GM12891 (cell line): Measurements from ENCODE around the gene NPAS4.
"Not testable (repeated sequence)": the region's sequence is repeated elsewhere in the genome, so short reads cannot be mapped to it uniquely, and the experiment has no call there.

Experiments
- DNase-seq: peaks from one replicate; pipeline ENCODE4 v3.0.0; 2011; ENCODE audit warnings: low spot score; ENCODE audit not compliant: insufficient read length
- FAIRE-seq: peaks from 2 replicates; lab custom pipeline; 2011; peaks lifted over from hg19 to GRCh38; lab: Jason Lieb, UNC
- PAX5 ChIP-seq: IDR thresholded peaks from 2 replicates; pipeline ENCODE4 v1.6.1; 2011; ENCODE audit warnings: low read length, moderate library complexity, mild to moderate bottlenecking; ENCODE audit not compliant: insufficient read depth, severe bottlenecking
- POLR2A ChIP-seq: IDR thresholded peaks from 2 replicates; pipeline ENCODE4 v1.6.1; 2011; ENCODE audit warnings: low read depth, low read length, control low read depth
- POLR2AphosphoS5 ChIP-seq: IDR thresholded peaks from 2 replicates; pipeline ENCODE4 v1.6.1; 2011; ENCODE audit warnings: low read depth, low read length, control low read depth
- POU2F2 ChIP-seq: IDR thresholded peaks from 2 replicates; pipeline ENCODE4 v1.6.1; 2011; ENCODE audit warnings: low read depth, mild to moderate bottlenecking, control low read depth, low read length, moderate library complexity
- SPI1 ChIP-seq: IDR thresholded peaks from 2 replicates; pipeline ENCODE4 v1.6.1; 2011; ENCODE audit warnings: low read depth, low read length, control low read depth
- TAF1 ChIP-seq: IDR thresholded peaks from 2 replicates; pipeline ENCODE4 v1.6.1; 2011; ENCODE audit warnings: low read depth, low read length, control low read depth

The NPAS4 gene

DNA sequence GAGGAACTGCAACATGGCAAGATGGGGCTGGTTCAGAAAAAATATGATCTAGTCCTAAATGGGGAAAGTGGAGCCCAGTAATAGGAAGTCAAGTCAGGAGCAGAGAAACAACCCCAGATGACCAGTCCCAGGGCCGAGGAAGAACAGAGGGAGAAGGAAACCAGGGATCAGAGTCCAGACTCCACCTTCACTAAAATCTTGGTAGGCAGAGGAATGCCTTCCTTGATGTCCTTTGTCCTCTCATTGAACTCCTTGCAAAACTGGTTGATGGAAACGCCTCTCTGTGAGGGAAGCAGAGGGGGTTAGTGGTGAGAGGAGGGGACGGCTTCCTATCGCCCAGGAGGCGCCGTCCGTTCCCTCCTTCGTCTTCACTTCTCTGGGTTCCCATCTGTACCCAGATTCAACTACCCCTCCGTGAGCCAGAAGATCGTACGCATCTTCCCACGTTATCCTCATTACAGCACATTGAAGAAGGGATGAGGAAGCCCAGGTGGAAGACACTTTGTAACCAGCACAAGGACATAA lies 17.2 kb downstream of the NPAS4 start:
- FAIRE-seq (peak; percentile 55), DNase-seq (no peak)
- TF ChIP-seq SPI1 (no peak), TAF1 (no peak), POLR2A (no peak), POU2F2 (no peak), POLR2AphosphoS5 (no peak), PAX5 (no peak)

DNA sequence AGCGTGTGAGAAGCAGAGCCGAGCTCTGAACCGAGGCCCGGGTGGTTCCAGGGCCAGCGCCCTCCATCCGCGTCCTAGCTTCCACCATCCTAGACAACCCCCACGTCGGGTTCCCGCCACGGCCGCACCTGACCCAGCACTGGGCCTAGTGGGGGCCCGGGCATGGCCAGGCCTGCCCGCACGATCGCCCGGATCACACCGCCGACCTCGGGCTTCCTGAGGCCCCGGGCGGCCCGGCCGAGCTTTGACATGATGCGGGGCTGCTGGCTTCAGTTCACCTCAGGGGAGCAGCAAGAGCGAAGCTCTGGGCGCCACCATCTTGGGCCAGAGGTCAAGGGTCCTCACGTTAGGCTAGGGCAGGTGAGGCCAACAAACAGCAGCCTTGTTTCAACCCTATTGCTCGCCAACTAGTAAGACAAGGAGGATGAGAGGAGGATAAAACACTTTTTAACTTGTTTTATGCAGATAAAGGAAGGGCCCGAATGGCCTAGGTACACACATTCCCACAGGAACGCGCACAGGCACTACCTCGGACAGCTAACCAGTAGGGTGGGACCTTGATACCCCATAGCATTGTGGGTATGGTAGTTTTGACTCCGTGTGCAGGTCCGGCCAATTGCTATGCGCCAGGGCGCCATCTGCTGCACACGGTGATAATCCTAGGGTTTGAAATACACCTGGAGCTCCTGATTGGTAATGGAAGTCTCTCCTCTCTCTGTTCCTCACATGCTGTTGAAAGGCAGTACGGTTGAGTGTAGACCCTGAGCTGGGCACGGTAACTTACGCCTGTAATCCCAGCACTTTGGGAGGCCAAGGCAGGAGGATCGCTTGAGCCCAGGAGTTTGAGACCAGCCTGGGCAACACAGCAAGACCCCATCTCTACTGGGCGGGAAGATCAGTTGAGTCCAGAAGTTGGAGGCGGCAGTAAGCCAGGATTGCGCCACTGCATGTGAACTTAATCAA lies 17.9 kb downstream of the NPAS4 start, which contains the start of gene MRPL11:
Gene MRPL11 (minus strand): TSS at position 345 of the 963 bp plus-strand sequence. CDS start 94 bp downstream, at position 251.
- peak; percentile 87 for DNase-seq
- peak; percentile 99 for FAIRE-seq
- TF ChIP-seq POU2F2 (peak; percentile 73), POLR2A (peak; percentile 77), POLR2AphosphoS5 (peak; percentile 63), SPI1 (no peak), PAX5 (no peak), TAF1 (peak; percentile 82)

DNA sequence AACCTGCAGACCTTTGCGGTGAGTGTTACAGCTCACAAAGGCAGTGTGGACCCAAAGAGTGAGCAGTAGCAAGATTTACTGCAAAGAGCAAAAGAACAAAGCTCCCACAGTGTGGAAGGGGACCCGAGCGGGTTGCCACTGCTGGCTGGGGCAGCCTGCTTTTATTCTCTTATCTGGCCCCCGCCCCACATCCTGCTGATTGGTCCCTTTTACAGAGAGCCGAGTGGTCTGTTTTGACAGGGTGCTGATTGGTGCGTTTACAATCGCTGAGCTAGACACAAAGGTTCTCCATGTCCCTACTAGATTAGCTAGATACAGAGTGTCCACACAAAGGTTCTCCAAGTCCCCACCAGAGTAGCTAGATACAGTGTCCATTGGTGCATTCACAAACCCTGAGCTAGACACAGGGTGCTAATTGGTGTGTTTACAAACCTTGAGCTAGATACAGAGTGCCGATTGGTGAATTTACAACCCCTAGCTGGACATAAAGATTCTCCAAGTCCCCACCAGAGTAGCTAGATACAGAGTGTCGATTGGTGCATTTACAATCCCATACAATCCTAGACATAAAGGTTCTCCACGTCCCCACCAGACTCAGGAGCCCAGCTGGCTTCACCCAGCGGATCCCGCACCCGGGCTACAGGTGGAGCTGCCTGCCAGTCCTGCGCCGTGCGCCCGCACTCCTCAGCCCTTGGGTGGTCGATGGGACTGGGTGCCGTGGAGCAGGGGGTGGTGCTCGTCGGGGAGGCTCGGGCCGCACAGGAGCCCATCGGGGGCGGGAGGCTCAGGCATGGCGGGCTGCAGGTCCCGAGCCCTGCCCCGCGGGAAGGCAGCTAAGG lies 19.5 kb downstream of the NPAS4 start:
- not testable (repeated sequence) for DNase-seq, FAIRE-seq

DNA sequence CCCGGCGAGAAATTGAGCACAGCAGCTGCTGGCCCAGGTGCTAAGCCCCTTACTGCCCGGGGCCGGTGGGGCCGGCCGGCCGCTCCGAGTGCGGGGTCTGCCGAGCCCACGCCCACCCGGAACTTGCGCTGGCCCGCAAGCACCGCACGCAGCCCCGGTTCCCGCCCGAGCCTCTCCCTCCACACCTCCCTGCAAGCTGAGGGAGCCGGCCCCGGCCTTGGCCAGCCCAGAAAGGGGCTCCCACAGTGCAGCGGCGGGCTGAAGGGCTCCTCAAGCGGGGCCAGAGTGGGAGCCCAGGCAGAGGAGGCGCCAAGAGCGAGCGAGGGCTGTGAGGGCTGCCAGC lies 20.1 kb downstream of the NPAS4 start:
- FAIRE-seq = not testable (repeated sequence)

DNA sequence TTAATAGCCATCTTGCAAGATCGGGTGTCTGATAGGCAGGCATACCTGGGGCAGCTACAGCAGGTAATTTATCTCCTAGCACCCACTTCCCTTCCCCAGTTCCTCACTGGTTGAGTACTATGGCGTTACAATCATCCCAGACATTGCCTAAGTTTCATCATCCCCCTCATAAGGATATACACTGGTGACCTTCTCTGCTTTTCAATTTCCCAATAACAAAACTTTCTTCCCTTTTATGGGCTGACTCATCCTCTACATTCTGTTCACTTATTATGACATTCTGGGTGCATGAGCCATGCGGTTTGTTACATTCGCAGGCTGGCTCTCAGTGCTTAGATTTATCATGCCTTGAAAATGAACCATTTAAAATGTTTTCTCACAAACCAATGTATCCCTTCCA lies 22.8 kb downstream of the NPAS4 start:
- FAIRE-seq (no peak), DNase-seq (no peak)
- TF ChIP-seq POLR2AphosphoS5 (no peak), TAF1 (no peak), POLR2A (no peak), PAX5 (no peak), SPI1 (no peak), POU2F2 (no peak)

More for the DNA sequence above, 20.1 kb downstream of the NPAS4 start:
- not testable (repeated sequence) for DNase-seq

DNA sequence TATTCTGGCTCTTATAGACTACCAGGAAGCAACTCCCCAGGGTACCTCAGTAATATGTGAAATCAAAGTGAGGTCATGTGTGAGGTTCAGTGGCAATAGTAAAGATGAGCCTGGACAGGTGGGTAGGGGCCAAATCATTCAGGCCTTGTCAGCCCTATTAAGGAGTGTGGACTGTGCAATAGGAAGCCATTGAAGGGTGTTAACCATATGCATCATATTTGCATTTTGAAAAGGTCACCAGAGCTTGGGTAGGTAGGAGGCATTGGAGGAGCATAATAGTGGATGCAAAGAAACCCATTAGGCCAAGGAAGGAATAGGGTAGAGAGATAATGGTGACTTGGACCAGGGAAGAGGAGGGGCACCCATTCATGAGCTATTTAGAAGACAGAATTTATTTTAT lies 26.2 kb downstream of the NPAS4 start:
- no peak for DNase-seq
- TF ChIP-seq SPI1 (no peak), POLR2A (no peak), TAF1 (no peak), POU2F2 (no peak), POLR2AphosphoS5 (no peak), PAX5 (no peak)
- FAIRE-seq = no peak

DNA sequence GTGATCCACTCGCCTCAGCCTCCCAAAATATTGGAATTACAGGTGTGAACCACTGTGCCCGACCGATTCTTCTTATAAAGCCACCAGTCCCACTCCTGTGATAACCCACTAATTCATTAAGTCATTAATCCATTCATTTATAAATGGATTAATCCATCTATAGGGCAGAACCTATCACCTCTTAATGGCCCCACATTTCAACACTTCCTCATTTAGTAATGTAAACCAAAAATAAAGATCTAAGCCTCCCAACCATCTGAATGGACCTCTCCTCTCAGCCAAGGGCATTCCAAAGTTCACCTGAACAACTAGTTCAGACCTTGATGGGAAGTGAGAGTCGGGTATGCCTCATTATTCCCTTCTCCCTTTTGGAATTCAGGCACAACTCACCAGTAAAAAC lies 27.7 kb downstream of the NPAS4 start:
- TF ChIP-seq PAX5 (no peak), TAF1 (no peak), POU2F2 (no peak), SPI1 (peak; percentile 23; the same call in 1 of the 2 replicates), POLR2A (no peak), POLR2AphosphoS5 (no peak)
- no peak for DNase-seq
- no peak for FAIRE-seq

DNA sequence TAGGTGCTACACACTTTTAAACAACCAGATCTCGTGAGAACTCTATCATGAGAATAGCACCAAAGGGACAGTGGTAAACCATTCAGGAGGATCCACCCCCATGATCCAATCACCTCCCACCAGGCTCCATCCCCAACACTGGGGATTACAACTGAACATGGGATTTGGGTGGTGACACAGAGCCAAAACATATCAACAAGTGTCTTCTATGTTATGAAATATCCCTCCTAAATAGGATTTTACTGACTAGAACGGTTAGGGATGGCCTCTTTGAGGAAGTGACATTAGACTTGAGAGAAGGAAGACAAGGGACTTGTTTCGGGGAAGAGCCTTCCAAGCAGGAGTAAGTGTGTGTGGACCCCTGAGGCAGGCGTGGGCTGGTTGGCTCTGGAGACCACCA lies 29.7 kb downstream of the NPAS4 start:
- TF ChIP-seq PAX5 (no peak), SPI1 (no peak), POLR2AphosphoS5 (no peak), TAF1 (no peak), POLR2A (no peak), POU2F2 (no peak)
- DNase-seq (no peak), FAIRE-seq (no peak)

DNA sequence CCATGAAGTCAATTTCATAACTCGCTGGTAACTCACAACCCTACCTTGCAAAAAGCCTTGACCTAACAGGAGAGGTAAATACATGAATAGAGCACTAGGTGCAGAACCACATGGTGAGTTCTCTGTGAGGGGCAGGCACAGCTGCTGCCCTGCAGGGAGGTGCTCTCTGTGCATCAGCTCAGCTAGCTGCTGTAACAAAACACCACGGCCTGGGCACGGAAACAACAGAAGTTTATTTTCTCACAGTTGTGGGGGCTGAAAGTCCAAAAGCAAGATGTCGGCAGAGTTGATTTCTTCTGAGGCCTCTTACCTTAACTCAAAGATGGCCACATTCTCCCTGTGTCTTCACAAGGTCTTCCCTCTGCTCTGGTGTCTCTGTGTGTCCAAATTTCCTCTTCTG lies 30.8 kb downstream of the NPAS4 start:
- DNase-seq (no peak), FAIRE-seq (no peak)
- TF ChIP-seq POLR2AphosphoS5 (no peak), SPI1 (no peak), PAX5 (no peak), POLR2A (no peak), TAF1 (no peak), POU2F2 (no peak)
